NT2/D1 (cell line): ENCODE results near the gene TMEM94.

Experiments
- SUZ12 ChIP-seq: IDR thresholded peaks from 2 replicates; pipeline ENCODE4 v1.6.1; 2011; ENCODE audit not compliant: insufficient read length, insufficient read depth; ENCODE audit errors: extremely low read depth
- YY1 ChIP-seq: IDR thresholded peaks from 2 replicates; pipeline ENCODE4 v1.6.1; 2011; ENCODE audit not compliant: insufficient read length, insufficient read depth
- ZNF274 ChIP-seq: IDR thresholded peaks from 2 replicates; pipeline ENCODE4 v1.6.1; 2011; ENCODE audit warnings: mild to moderate bottlenecking, low read depth, low read length

DNA sequence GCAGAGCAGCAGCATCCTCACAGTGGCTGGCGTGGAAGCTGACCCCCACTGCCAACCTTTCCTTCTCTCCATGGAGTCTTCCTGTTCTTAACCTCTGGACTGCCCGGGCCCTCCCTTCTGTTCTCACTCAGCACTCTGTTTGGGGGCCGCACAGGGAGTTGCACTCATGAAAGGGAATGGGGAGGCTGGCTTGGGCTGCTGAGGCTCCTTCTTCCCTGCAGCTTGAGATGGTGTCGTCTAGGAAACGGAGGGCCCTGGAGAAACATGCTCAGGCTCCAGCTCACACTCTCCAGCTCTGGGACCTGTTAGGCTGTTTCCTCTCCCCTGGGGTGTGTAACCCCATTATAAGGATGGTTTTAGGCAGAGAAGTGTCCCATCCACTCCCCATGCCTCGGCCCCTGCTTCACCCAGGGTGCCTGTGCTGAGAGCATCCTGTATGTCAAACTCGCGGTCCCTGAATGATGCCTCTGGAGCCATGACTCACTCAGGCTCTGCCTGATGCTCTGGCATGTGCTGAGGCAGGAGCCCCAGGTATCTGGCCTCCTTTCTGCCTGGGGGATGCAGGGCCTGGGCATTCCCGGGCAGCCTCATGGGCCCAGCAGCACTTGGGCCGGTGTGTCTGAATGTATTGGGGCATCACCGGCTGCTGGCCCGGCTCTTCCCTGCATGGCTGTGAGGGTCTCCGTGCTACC is 18.9 kb downstream of the TMEM94 start:
- no peak for TF ChIP-seq YY1
- TF ChIP-seq ZNF274: no peak
- no peak for TF ChIP-seq SUZ12
